Pancreas (tissue), 10 donors: Measurements from ENCODE around the gene PFDN4. TPM values are rescaled to one million over a fixed set of nuclear protein-coding genes. Genes with fewer than 3 reads are reported as not detected.

Experiments used
- ATAC-seq, 4 donors: fragments of 200-7000 bp; cut with Tn5 transposase; one replicate each; pipeline versions ENCODE4 v1.8.0 to v1.9.1; 2020; ENCODE audit warnings: mild to moderate bottlenecking in 4 of 4, moderate library complexity in 4 of 4
- DNase-seq, 6 donors: peaks; one replicate each; pipeline ENCODE4 v3.0.0-alpha.2; 2020
- FAIRE-seq: peaks from 2 replicates; lab custom pipeline; 2012; peaks lifted over from hg19 to GRCh38; lab: Jason Lieb, UNC
- H3K27ac ChIP-seq, 4 donors: fragments of 200-600 bp; sonication (generic); 1 replicate in 3 of 4; 2 replicates in 1 of 4; pipeline versions ENCODE4 v1.5.0 to v1.8.0; 2020
- H3K27me3 ChIP-seq, 4 donors: fragments of 200-600 bp; one replicate each; pipeline ENCODE4 v1.8.0; 2021
- H3K36me3 ChIP-seq, 3 donors: fragments of 200-600 bp; sonication (generic) in 1 of 3; one replicate each; pipeline versions ENCODE4 v1.5.0 to v1.8.0; 2020 to 2021
- H3K4me1 ChIP-seq, 3 donors: fragments of 200-600 bp; one replicate each; pipeline ENCODE4 v1.8.0; 2021
- H3K4me3 ChIP-seq, 4 donors: fragments of 200-600 bp; sonication (generic) in 2 of 4; one replicate each; pipeline versions ENCODE4 v1.5.0 to v1.8.0; 2020 to 2021
- H3K9me3 ChIP-seq, 4 donors: fragments of 200-600 bp; one replicate each; pipeline ENCODE4 v1.8.0; 2021
- CTCF ChIP-seq, 4 donors: fragments of 200-600 bp; sonication (generic) in 3 of 4; IDR thresholded peaks; one replicate each; pipeline versions ENCODE4 v1.5.0 to v1.8.0; 2021; ENCODE audit warnings: antibody characterized with exemption in 4 of 4
- WGBS, 2 donors: extraction: QIAGEN DNeasy Blood & Tissue Kit; methylation state at CpG; one replicate each; pipeline ENCODE4 v1.1.7; 2013; 5-methylcytosine and 5-hydroxymethylcytosine counted together
- intact Hi-C, 3 donors: fragments of 100-400 bp; cut with DNase I; formaldehyde crosslinking; loops; one replicate each; pipeline versions ENCODE4 v1.11.1 to v1.14.2; 2022
- polyA plus RNA-seq, 2 donors: library from polyadenylated mRNA; stranded (reverse); fragments of 200-250 nt; gene quantifications; one replicate each; pipeline ENCODE4 v1.2.3, GENCODE V29; 2013
- total RNA-seq, 6 donors: library from RNA; stranded (reverse); fragmentation: NEBNext Ultra II Directional in 4 of 6; extraction: Animal tissue kit (Norgen Biotek cat#: 25700) in 4 of 6; gene quantifications; one replicate each; pipeline versions ENCODE4 v1.2.1 to v1.2.4, GENCODE V29; 2021 to 2023
- donor health status: healthy with polysubstance abuse.
- donor health status: DM: no; HTN: no; CAD: no; lungs with moderate emphysema.
- donor health status: DM: no; HTN: no; CAD: no.
- donor health status: control.
- donor health status: control.
- donor health status: Bipolar disorder and iron deficiency.
- donor health status: DM: yes; HTN: yes; CAD: no.
- donor health status: DM: no; HTN: no; CAD: no.
- donor health status: DM: no; HTN: no; CAD: no.
- donor health status: DM: yes; HTN: yes; CAD: no.

Gene PFDN4
- total and polyA plus RNA-seq, 8 donors: 7.7 to 32.9 (median 10.5) TPM

DNA sequence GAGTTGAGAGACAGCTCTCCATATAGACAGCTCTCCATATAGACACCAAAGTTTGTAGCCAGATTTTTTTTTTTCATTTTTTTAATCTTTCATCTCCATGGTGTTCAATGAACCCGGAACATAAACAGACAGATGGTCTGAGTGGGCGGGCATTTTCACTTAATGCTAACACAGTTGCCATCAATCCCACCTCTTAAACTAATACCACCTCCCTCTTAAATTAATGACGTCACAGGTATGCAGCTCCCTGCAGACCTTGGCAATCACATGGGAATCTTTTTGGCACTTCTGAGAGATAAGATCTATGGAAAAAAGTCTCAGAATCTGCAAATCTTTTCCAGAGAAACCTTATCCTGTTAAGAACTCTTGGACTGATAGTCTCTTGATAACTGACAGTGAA lies 43.2 kb downstream of the PFDN4 start:
- Histone ChIP-seq H3K9me3 (no peaks in the 10 kb centered on the region), H3K27me3 (no peaks in the 10 kb centered on the region), H3K4me1 (no peaks in the 10 kb centered on the region), H3K4me3 (no peak overlapping the region), H3K36me3 (no peaks in the 10 kb centered on the region), H3K27ac (no peak overlapping the region)
- WGBS, 2 donors: 63 to 73% methylated on average over 3 of the region's 3 CpGs
- intact Hi-C loops: no loop called here
- ATAC-seq: no peak
- no peak for DNase-seq
- no peak for TF ChIP-seq CTCF (IDR thresholded peaks at IDR 0.05)
- FAIRE-seq: no peak

DNA sequence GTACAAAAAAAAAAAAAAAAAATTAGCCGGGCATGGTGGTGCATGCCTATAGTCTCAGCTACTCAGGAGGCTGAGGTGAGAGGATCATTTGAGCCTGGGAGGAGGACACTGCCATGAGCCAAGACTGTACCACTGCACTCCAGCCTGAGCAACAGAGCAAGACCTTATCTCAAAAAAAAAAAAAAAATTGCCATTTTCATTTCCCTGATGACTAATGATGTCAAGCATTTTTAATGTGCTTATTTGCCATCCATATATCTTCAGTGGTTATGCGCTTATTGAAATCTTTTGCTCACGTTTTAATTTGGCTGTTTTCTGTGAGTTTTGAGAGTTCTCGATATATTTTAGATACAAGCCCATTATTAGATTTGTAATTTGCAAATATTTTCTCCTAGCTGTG lies 46.7 kb downstream of the PFDN4 start:
- no peak for FAIRE-seq

DNA sequence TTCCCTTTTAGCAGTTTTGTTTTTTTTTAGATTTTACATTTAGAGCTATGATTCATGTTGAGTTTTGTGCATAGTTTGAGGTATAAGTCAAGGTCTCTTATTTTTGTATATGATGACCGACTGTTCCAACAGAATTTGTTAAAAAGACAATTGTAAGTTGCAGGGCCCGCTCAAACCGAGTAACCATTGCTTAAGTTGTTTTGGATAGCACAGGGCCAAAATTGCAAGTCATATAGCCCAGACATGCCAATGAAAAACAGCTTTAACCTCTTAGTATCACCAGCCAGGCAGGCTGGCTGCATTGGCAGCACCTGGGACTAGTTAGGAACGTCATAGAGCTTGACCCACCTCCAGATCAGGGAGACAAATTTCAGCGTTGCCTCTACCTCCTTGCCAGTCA lies 47.3 kb downstream of the PFDN4 start:
- H3K4me3 ChIP-seq: no peak overlapping the region
- intact Hi-C loops: no loop called here
- no peak for TF ChIP-seq CTCF (IDR thresholded peaks at IDR 0.05)
- no peaks in the 10 kb centered on the region for H3K36me3 ChIP-seq
- no peaks in the 10 kb centered on the region for H3K9me3 ChIP-seq
- FAIRE-seq (no peak), DNase-seq (no peak), ATAC-seq (no peak)
- 63 to 78% methylated on average over 5 of the region's 5 CpGs for WGBS, 2 donors
- H3K27me3 ChIP-seq: no peaks in the 10 kb centered on the region
- no peaks in the 10 kb centered on the region for H3K4me1 ChIP-seq
- no peak overlapping the region for H3K27ac ChIP-seq

More for the DNA sequence above, 46.7 kb downstream of the PFDN4 start:
- 68 to 90% methylated on average over 4 of the region's 4 CpGs for WGBS, 2 donors
- intact Hi-C loops: no loop called here
- H3K9me3 ChIP-seq: no peaks in the 10 kb centered on the region
- TF ChIP-seq CTCF (IDR thresholded peaks at IDR 0.05): no peak
- no peak for ATAC-seq
- H3K4me1 ChIP-seq: no peaks in the 10 kb centered on the region
- no peak for DNase-seq
- no peaks in the 10 kb centered on the region for H3K36me3 ChIP-seq
- H3K27ac ChIP-seq: no peak overlapping the region
- H3K27me3 ChIP-seq: no peaks in the 10 kb centered on the region
- H3K4me3 ChIP-seq: no peak overlapping the region

DNA sequence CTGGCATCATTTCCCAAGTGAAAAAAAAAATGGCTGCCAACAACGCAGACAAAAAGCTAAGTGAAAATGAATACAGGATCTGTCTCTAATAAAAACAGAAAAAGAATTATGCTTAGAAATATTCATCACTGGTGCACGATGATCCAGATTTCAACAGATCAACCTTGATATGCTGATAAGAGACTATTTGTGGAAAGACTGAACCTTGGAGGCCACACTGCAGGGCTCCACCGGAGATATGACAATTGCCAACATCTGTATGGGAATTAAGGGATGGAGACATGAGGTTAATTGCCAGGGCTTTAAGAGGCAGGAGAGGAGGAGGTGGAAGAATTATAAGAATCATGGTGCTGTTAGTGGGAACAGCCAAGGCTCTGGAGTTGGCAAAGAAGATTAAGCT lies 48.3 kb downstream of the PFDN4 start:
- FAIRE-seq (no peak), ATAC-seq (no peak), DNase-seq (no peak)
- intact Hi-C loops: no loop called here
- no peaks in the 10 kb centered on the region for H3K4me1 ChIP-seq
- H3K27ac ChIP-seq: no peak overlapping the region
- no peaks in the 10 kb centered on the region for H3K9me3 ChIP-seq
- 64 to 69% methylated on average over 3 of the region's 3 CpGs for WGBS, 2 donors
- H3K27me3 ChIP-seq: no peaks in the 10 kb centered on the region
- no peak for TF ChIP-seq CTCF (IDR thresholded peaks at IDR 0.05)
- no peak overlapping the region for H3K4me3 ChIP-seq
- no peaks in the 10 kb centered on the region for H3K36me3 ChIP-seq

DNA sequence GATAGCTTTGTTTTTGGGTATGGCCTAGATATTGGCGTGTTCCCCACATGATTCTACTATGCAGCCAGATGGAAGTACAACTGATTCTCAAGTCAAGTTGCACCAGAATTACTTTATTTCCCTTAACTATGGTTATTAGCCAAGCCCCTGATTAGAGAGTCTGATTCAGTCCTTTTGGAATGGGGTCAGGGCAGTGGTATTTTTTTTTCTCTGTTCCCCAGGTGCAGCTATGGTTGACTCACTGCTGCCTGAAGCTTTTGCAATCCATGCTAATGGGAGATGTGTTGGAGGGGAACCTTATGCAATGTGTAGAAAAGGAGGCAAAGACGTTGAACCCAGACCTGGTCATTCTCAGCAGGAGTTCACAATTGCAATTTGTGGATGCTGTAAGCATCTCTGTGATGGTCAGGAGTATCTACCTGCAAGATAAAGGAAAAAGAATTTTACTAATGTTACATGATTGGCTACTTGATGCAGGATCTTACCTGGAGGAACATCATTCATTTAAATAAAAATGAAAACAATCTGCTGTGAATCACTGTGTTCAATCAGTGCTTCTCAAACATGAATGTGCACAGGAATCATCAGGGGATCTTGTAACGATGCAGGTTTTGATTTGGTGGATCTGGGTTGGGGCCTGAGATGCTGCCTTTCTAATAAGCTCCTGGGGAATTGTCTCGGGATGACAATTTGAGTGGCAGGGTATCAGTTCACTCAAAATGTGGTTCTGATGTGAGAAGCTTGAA lies 49.4 kb downstream of the PFDN4 start:
- intact Hi-C loops: no loop called here
- FAIRE-seq (no peak), ATAC-seq (peak in 2 of 4 donors; percentile 53 to 64), DNase-seq (no peak)
- Histone ChIP-seq H3K9me3 (no peaks in the 10 kb centered on the region), H3K27ac (no peak overlapping the region), H3K4me1 (no peaks in the 10 kb centered on the region), H3K36me3 (no peaks in the 10 kb centered on the region), H3K27me3 (no peaks in the 10 kb centered on the region), H3K4me3 (no peak overlapping the region)
- 62 to 72% methylated on average over 4 of the region's 4 CpGs for WGBS, 2 donors
- no peak for TF ChIP-seq CTCF (IDR thresholded peaks at IDR 0.05)
